ENCODE results near the gene MED17.

MED17 gene

GRCh38 chr11:93736129-93736528 lies 48.0 kb upstream of the MED17 start:
- Histone ChIP-seq H3K4me2 (ENCODE audit: low read depth, low read length, poor library complexity, severe bottlenecking) (peak overlapping the region; percentile 17), H3K9me2 (replicated peaks; ENCODE audit: insufficient read depth, low read length) (no peaks in the 10 kb centered on the region), H3K4me3 (ENCODE audit: insufficient read depth, low read length, poor library complexity, severe bottlenecking) (no peak overlapping the region), H3K79me2 (ENCODE audit: insufficient read depth, low read length) (peaks cover 61% of the 10 kb centered on the region), H3K9me3 (ENCODE audit: insufficient read depth, low read length) (no peaks in the 10 kb centered on the region), H2AFZ (ENCODE audit: low read depth, low read length, severe bottlenecking) (no peak overlapping the region), H3F3A (ENCODE audit: insufficient read depth) (peaks cover 96% of the 10 kb centered on the region), H3K27ac (ENCODE audit: low read depth, low read length) (peak overlapping the region; percentile 14; the same call in 1 of the 2 replicates), H4K20me1 (ENCODE audit: low read depth, low read length) (peaks cover 86% of the 10 kb centered on the region), H3K36me3 (ENCODE audit: low read length) (peaks cover 96% of the 10 kb centered on the region), H3K27me3 (ENCODE audit: low read length) (no peaks in the 10 kb centered on the region), H3K9ac (ENCODE audit: low read length) (no peak overlapping the region)
- TF ChIP-seq CTCF (IDR thresholded peaks at IDR 0.05; ENCODE audit: insufficient read depth, low read length, poor library complexity, severe bottlenecking), result no peak
- no peak for TF ChIP-seq EZH2phosphoT487 (conservative IDR thresholded peaks at IDR 0.05; ENCODE audit: low read length)

- no peaks in the 10 kb centered on the region for H3K9me2 ChIP-seq (replicated peaks; ENCODE audit: insufficient read depth, low read length)
- peaks cover 67% of the 10 kb centered on the region for H4K20me1 ChIP-seq (ENCODE audit: low read depth, low read length)
- no peaks in the 10 kb centered on the region for H3K27me3 ChIP-seq (ENCODE audit: low read length)
- H3F3A ChIP-seq (ENCODE audit: insufficient read depth), result peaks cover 77% of the 10 kb centered on the region
- peak overlapping the region; percentile 97 for H3K4me2 ChIP-seq (ENCODE audit: low read depth, low read length, poor library complexity, severe bottlenecking)
- TF ChIP-seq EZH2phosphoT487 (conservative IDR thresholded peaks at IDR 0.05; ENCODE audit: low read length) (no peak), CTCF (IDR thresholded peaks at IDR 0.05; ENCODE audit: insufficient read depth, low read length, poor library complexity, severe bottlenecking) (no peak)
- peaks cover 77% of the 10 kb centered on the region for H3K79me2 ChIP-seq (ENCODE audit: insufficient read depth, low read length)
- H2AFZ ChIP-seq (ENCODE audit: low read depth, low read length, severe bottlenecking), result no peak overlapping the region
- H3K9me3 ChIP-seq (ENCODE audit: insufficient read depth, low read length), result no peaks in the 10 kb centered on the region
- peak overlapping the region; percentile 98 for H3K4me3 ChIP-seq (ENCODE audit: insufficient read depth, low read length, poor library complexity, severe bottlenecking)
- peak overlapping the region; percentile 88 for H3K27ac ChIP-seq (ENCODE audit: low read depth, low read length)
- H3K36me3 ChIP-seq (ENCODE audit: low read length), result peaks cover 76% of the 10 kb centered on the region
- peak overlapping the region; percentile 100 for H3K9ac ChIP-seq (ENCODE audit: low read length)
These were observed 46.0 kb upstream of the MED17 start for GRCh38 chr11:93737904-93738612.

- Histone ChIP-seq H3K9ac (ENCODE audit: low read length) (peak overlapping the region; percentile 100), H3K9me3 (ENCODE audit: insufficient read depth, low read length) (no peaks in the 10 kb centered on the region), H3K4me3 (ENCODE audit: insufficient read depth, low read length, poor library complexity, severe bottlenecking) (peak overlapping the region; percentile 98), H2AFZ (ENCODE audit: low read depth, low read length, severe bottlenecking) (no peak overlapping the region), H3F3A (ENCODE audit: insufficient read depth) (peaks cover 71% of the 10 kb centered on the region), H3K27ac (ENCODE audit: low read depth, low read length) (peak overlapping the region; percentile 88), H3K9me2 (replicated peaks; ENCODE audit: insufficient read depth, low read length) (no peaks in the 10 kb centered on the region), H3K4me2 (ENCODE audit: low read depth, low read length, poor library complexity, severe bottlenecking) (peak overlapping the region; percentile 97), H3K27me3 (ENCODE audit: low read length) (no peaks in the 10 kb centered on the region), H3K79me2 (ENCODE audit: insufficient read depth, low read length) (peaks cover 83% of the 10 kb centered on the region), H4K20me1 (ENCODE audit: low read depth, low read length) (peaks cover 61% of the 10 kb centered on the region), H3K36me3 (ENCODE audit: low read length) (peaks cover 70% of the 10 kb centered on the region)
- no peak for TF ChIP-seq EZH2phosphoT487 (conservative IDR thresholded peaks at IDR 0.05; ENCODE audit: low read length)
- no peak for TF ChIP-seq CTCF (IDR thresholded peaks at IDR 0.05; ENCODE audit: insufficient read depth, low read length, poor library complexity, severe bottlenecking)
These were observed 45.4 kb upstream of the MED17 start for GRCh38 chr11:93738647-93739081.

Data from SU-DHL-6 (cell line).